ENCODE results near the gene NRG3.

- TF ChIP-seq, protein P1, sequence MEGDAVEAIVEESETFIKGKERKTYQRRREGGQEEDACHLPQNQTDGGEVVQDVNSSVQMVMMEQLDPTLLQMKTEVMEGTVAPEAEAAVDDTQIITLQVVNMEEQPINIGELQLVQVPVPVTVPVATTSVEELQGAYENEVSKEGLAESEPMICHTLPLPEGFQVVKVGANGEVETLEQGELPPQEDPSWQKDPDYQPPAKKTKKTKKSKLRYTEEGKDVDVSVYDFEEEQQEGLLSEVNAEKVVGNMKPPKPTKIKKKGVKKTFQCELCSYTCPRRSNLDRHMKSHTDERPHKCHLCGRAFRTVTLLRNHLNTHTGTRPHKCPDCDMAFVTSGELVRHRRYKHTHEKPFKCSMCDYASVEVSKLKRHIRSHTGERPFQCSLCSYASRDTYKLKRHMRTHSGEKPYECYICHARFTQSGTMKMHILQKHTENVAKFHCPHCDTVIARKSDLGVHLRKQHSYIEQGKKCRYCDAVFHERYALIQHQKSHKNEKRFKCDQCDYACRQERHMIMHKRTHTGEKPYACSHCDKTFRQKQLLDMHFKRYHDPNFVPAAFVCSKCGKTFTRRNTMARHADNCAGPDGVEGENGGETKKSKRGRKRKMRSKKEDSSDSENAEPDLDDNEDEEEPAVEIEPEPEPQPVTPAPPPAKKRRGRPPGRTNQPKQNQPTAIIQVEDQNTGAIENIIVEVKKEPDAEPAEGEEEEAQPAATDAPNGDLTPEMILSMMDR (IDR thresholded peaks at IDR 0.05; ENCODE audit: low read depth, low read length, poor library complexity, severe bottlenecking), result no peak
- no peak for TF ChIP-seq EZH2phosphoT487 (IDR thresholded peaks at IDR 0.05; ENCODE audit: borderline replicate concordance, low read length)
Measured at GRCh38 chr10:82092111-82092510, 217.1 kb downstream of the NRG3 start.

Measured in DOHH2 (cell line).